ENCODE data around the gene RAP2A. TPM values are rescaled to one million over a fixed set of nuclear protein-coding genes. Genes with fewer than 3 reads are reported as not detected.

RAP2A gene
- total and polyA plus RNA-seq, 10 of the 15 experiments (the other 5 are each of a cell fraction or from before 2014, with no cell fraction given), result 3.5 to 35.1 (median 14.9) TPM

DNA sequence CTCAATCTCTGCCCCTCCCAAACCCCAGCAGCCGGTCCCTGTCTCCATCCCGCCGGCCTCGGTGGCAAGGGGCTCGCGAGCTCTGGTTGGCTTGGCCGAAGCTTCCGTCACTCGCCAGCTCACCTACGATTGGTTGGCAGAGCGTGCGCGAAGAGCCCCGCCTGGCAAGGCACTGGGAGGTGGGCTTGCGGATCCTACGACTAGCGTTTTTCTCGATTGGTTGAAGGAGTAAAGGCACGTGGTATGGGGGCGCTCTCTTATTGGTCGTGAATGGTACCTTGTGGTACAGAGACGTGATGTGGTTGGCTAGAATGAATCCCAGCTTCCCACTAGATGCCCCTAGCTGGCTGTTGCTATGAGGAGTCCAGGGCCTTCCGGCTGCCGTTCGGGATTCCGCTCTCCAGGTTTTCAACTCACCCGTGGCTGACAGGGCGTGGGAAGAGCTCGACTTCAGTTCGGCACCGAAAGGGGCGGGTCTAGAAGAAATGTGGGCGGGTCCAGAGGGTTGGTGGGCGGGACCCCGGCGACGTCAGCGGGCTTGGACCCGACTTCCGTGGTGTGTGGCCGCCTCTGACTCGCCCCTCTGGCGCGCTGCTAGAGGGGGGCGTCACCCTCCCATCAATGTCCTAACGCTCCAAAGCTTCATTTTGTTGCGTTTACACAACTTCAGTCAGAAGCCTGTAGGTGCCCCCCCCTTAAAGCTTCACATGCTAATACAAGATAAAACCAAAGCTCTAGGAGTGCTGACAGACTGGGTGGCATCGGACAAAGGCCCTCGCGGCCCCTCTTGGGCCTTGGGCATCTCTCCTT is 847 bp upstream of the RAP2A start (continued):
- TF ChIP-seq, protein P1, sequence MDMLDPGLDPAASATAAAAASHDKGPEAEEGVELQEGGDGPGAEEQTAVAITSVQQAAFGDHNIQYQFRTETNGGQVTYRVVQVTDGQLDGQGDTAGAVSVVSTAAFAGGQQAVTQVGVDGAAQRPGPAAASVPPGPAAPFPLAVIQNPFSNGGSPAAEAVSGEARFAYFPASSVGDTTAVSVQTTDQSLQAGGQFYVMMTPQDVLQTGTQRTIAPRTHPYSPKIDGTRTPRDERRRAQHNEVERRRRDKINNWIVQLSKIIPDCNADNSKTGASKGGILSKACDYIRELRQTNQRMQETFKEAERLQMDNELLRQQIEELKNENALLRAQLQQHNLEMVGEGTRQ (IDR thresholded peaks at IDR 0.05; ENCODE audit: borderline replicate concordance, low read depth, low read length), result peak; percentile 94
- TF ChIP-seq SP1 (IDR thresholded peaks at IDR 0.05; ENCODE audit: low read depth, low read length) (peak; percentile 97), IKZF1 (conservative IDR thresholded peaks at IDR 0.05) (no peak), TCF3 (IDR thresholded peaks at IDR 0.05; ENCODE audit: borderline replicate concordance, insufficient read depth, low read depth, low read length) (0 out of 2 replicates have a peak, but pooled peaks have one; percentile 55), NFYA (IDR thresholded peaks at IDR 0.05; ENCODE audit: borderline replicate concordance, low read depth, low read length) (no peak; the same call in none of the 2 replicates), SREBF1 (IDR thresholded peaks at IDR 0.05; ENCODE audit: low read length) (no peak), BACH1 (IDR thresholded peaks at IDR 0.05; ENCODE audit: borderline replicate concordance) (no peak), BCL11A (IDR thresholded peaks at IDR 0.05; ENCODE audit: low read depth, low read length) (no peak), SPI1 (IDR thresholded peaks at IDR 0.05; ENCODE audit: borderline replicate concordance, insufficient read depth, low read depth, low read length) (no peak; the same call in 1 of the 2 replicates), HCFC1 (IDR thresholded peaks at IDR 0.05; ENCODE audit: low read length) (peak; percentile 55), SUPT20H (IDR thresholded peaks at IDR 0.05; ENCODE audit: borderline replicate concordance, control insufficient read depth, low read depth, low read length) (no peak), NR2C2 (IDR thresholded peaks at IDR 0.05; ENCODE audit: borderline replicate concordance, control insufficient read depth, insufficient read length, low read depth) (no peak), GATAD2B (conservative IDR thresholded peaks at IDR 0.05; ENCODE audit: low read depth) (peak; percentile 69; the same call in 1 of the 2 replicates), EED (IDR thresholded peaks at IDR 0.05; ENCODE audit: low read depth) (peak; percentile 44; the same call in 1 of the 2 replicates), FOS (IDR thresholded peaks at IDR 0.05; ENCODE audit: borderline replicate concordance, extremely low read depth, insufficient read length) (peak; percentile 77), CHD4 (IDR thresholded peaks at IDR 0.05) (no peak), SIN3A (IDR thresholded peaks at IDR 0.05; ENCODE audit: low read depth, low read length) (no peak; the same call in 1 of the 2 replicates), BHLHE40 (IDR thresholded peaks at IDR 0.05; ENCODE audit: borderline replicate concordance in 1 of 2, low read depth in 2 of 2, low read length in 1 of 2) (peak; percentile 78 to 79), YY1 (IDR thresholded peaks at IDR 0.05; ENCODE audit: low read depth, low read length) (peak; percentile 76), NFXL1 (IDR thresholded peaks at IDR 0.05; ENCODE audit: borderline replicate concordance) (no peak)
- TF ChIP-seq, protein P2, sequence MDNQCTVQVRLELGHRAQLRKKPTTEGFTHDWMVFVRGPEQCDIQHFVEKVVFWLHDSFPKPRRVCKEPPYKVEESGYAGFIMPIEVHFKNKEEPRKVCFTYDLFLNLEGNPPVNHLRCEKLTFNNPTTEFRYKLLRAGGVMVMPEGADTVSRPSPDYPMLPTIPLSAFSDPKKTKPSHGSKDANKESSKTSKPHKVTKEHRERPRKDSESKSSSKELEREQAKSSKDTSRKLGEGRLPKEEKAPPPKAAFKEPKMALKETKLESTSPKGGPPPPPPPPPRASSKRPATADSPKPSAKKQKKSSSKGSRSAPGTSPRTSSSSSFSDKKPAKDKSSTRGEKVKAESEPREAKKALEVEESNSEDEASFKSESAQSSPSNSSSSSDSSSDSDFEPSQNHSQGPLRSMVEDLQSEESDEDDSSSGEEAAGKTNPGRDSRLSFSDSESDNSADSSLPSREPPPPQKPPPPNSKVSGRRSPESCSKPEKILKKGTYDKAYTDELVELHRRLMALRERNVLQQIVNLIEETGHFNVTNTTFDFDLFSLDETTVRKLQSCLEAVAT (IDR thresholded peaks at IDR 0.05), result 0 out of 2 replicates have a peak, but pooled peaks have one; percentile 60
- TF ChIP-seq, protein P3, sequence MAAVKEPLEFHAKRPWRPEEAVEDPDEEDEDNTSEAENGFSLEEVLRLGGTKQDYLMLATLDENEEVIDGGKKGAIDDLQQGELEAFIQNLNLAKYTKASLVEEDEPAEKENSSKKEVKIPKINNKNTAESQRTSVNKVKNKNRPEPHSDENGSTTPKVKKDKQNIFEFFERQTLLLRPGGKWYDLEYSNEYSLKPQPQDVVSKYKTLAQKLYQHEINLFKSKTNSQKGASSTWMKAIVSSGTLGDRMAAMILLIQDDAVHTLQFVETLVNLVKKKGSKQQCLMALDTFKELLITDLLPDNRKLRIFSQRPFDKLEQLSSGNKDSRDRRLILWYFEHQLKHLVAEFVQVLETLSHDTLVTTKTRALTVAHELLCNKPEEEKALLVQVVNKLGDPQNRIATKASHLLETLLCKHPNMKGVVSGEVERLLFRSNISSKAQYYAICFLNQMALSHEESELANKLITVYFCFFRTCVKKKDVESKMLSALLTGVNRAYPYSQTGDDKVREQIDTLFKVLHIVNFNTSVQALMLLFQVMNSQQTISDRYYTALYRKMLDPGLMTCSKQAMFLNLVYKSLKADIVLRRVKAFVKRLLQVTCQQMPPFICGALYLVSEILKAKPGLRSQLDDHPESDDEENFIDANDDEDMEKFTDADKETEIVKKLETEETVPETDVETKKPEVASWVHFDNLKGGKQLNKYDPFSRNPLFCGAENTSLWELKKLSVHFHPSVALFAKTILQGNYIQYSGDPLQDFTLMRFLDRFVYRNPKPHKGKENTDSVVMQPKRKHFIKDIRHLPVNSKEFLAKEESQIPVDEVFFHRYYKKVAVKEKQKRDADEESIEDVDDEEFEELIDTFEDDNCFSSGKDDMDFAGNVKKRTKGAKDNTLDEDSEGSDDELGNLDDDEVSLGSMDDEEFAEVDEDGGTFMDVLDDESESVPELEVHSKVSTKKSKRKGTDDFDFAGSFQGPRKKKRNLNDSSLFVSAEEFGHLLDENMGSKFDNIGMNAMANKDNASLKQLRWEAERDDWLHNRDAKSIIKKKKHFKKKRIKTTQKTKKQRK (IDR thresholded peaks at IDR 0.05; ENCODE audit: low read depth, low read length), result no peak
- TF ChIP-seq, protein P4, sequence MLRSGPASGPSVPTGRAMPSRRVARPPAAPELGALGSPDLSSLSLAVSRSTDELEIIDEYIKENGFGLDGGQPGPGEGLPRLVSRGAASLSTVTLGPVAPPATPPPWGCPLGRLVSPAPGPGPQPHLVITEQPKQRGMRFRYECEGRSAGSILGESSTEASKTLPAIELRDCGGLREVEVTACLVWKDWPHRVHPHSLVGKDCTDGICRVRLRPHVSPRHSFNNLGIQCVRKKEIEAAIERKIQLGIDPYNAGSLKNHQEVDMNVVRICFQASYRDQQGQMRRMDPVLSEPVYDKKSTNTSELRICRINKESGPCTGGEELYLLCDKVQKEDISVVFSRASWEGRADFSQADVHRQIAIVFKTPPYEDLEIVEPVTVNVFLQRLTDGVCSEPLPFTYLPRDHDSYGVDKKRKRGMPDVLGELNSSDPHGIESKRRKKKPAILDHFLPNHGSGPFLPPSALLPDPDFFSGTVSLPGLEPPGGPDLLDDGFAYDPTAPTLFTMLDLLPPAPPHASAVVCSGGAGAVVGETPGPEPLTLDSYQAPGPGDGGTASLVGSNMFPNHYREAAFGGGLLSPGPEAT (IDR thresholded peaks at IDR 0.05; ENCODE audit: low read depth), result peak; percentile 84
